Endothelial cell of umbilical vein (primary cell): ENCODE measurements around the gene HBS1L. TPM values are rescaled to one million over a fixed set of nuclear protein-coding genes. Genes with fewer than 3 reads are reported as not detected.

Experiments
- BruUV-seq: library from RNA; stranded (reverse); fragments of 400-500 nt; replicated peaks from 2 replicates; lab custom pipeline; 2021; lab: Mats Ljungman, UMichigan
- CTCF ChIA-PET: fragments of 300-600, 350-600 bp; sonication (Branson Sonifier 250); formaldehyde crosslinking; loops from one replicate; lab custom pipeline; 2021; ENCODE audit warnings: antibody characterized with exemption, inconsistent platforms; lab: Charles Lee
- POLR2A ChIA-PET: fragments of 300-600, 350-600 bp; sonication (Branson Sonifier 250); formaldehyde crosslinking; loops from one replicate; lab custom pipeline; 2021; ENCODE audit warnings: antibody characterized with exemption, inconsistent platforms; lab: Charles Lee
- DNase-seq: peaks from one replicate; pipeline ENCODE4 v3.0.0-alpha.2; 2011; ENCODE audit warnings: low read depth, low spot score
- FAIRE-seq: peaks from 2 replicates; lab custom pipeline; 2011; peaks lifted over from hg19 to GRCh38; lab: Jason Lieb, UNC
- H2AFZ ChIP-seq: 2 replicates; pipeline ENCODE4 v1.6.0; 2012; ENCODE audit warnings: low read depth, low read length, control low read depth, inconsistent platforms
- H3K27ac ChIP-seq: 2 replicates; pipeline ENCODE4 v1.5.1; 2011; ENCODE audit warnings: low read depth, mild to moderate bottlenecking, control low read depth, low read length, moderate library complexity; ENCODE audit not compliant: insufficient read depth
- H3K27me3 ChIP-seq, 2 experiments: 2 replicates each; pipeline versions ENCODE4 v1.6.0 to v1.6.1; 2011; ENCODE audit warnings: low read length in 2 of 2, mixed read lengths in 1 of 2; ENCODE audit not compliant: control insufficient read depth in 2 of 2, insufficient read depth in 2 of 2
- H3K36me3 ChIP-seq, 2 experiments: 2 replicates in 1 of 2; 3 replicates in 1 of 2; pipeline ENCODE4 v1.5.1; 2011; ENCODE audit warnings: low read length in 2 of 2, mild to moderate bottlenecking in 1 of 2, moderate library complexity in 1 of 2; ENCODE audit not compliant: control insufficient read depth in 2 of 2, insufficient read depth in 2 of 2; ENCODE audit errors: extremely low read depth in 1 of 2
- H3K4me1 ChIP-seq: 3 replicates; pipeline ENCODE4 v1.5.1; 2011; ENCODE audit warnings: mild to moderate bottlenecking, low read length; ENCODE audit not compliant: control insufficient read depth, insufficient read depth; ENCODE audit errors: extremely low read depth
- H3K4me2 ChIP-seq: 2 replicates; pipeline ENCODE4 v1.6.1; 2011; ENCODE audit warnings: low read length, control low read depth, mixed read lengths; ENCODE audit not compliant: insufficient read depth
- H3K4me3 ChIP-seq, 3 experiments: fragments of 200-600 bp in 1 of 3; sonication (generic), shearing (Covaris generic) in 1 of 3; replicated peaks in 1 of 3; 2 replicates each; pipeline ENCODE4 v1.5.1; 2011 to 2016; ENCODE audit warnings: control low read depth in 3 of 3, low read length in 3 of 3, mild to moderate bottlenecking in 2 of 3, inconsistent platforms in 1 of 3, low read depth in 1 of 3, moderate library complexity in 1 of 3; ENCODE audit not compliant: insufficient read depth in 1 of 3
- H3K79me2 ChIP-seq: 2 replicates; pipeline ENCODE4 v1.6.0; 2012; ENCODE audit warnings: low read length, inconsistent platforms; ENCODE audit not compliant: control insufficient read depth, insufficient read depth
- H3K9ac ChIP-seq: replicated peaks from 2 replicates; pipeline ENCODE3; 2011; ENCODE audit warnings: low read length, control low read depth; ENCODE audit not compliant: insufficient read depth; ENCODE audit errors: extremely low read depth
- H3K9me1 ChIP-seq: replicated peaks from 3 replicates; pipeline ENCODE4 v1.6.0; 2011; ENCODE audit warnings: mild to moderate bottlenecking, low read length; ENCODE audit not compliant: control insufficient read depth, insufficient read depth; ENCODE audit errors: extremely low read depth
- H3K9me3 ChIP-seq: replicated peaks from 2 replicates; pipeline ENCODE4 v1.5.1; 2012; ENCODE audit warnings: low read length, inconsistent platforms; ENCODE audit not compliant: control insufficient read depth, insufficient read depth
- H4K20me1 ChIP-seq: replicated peaks from 2 replicates; pipeline ENCODE3; 2011; ENCODE audit warnings: mild to moderate bottlenecking, low read length; ENCODE audit not compliant: control insufficient read depth, insufficient read depth; ENCODE audit errors: extremely low read depth
- CTCF ChIP-seq, 2 donors: IDR thresholded peaks; 1 replicate in 1 of 2; 2 replicates in 1 of 2; pipeline ENCODE4 v1.5.1; 2011; ENCODE audit warnings: low read length in 2 of 2, mild to moderate bottlenecking in 2 of 2, moderate library complexity in 2 of 2, control low read depth in 1 of 2, inconsistent platforms in 1 of 2, low read depth in 1 of 2; ENCODE audit not compliant: insufficient read depth in 1 of 2; ENCODE audit errors: extremely low read depth in 1 of 2
- JUN ChIP-seq: IDR thresholded peaks from 2 replicates; pipeline ENCODE4 v1.6.1; 2011; ENCODE audit warnings: borderline replicate concordance, low read depth; ENCODE audit not compliant: insufficient read length, insufficient read depth
- dilution Hi-C: fragments of 300-500 bp; cut with MboI; formaldehyde crosslinking; loops from one replicate; pipeline ENCODE4 v1.15.0; 2019; ENCODE audit warnings: low sequenced_read_pairs; ENCODE audit not compliant: extremely low pct_ligation_motif_present
- intact Hi-C: fragments of 100-400 bp; cut with micrococcal nuclease; formaldehyde crosslinking; loops from one replicate; pipeline ENCODE4 v1.10.0; 2022
- microRNA-seq: library from miRNA; unstranded; fragments of <30 nt; microRNA quantifications from one replicate; pipeline ENCODE4 v1.2.0, GENCODE V29; 2021; ENCODE audit warnings: borderline number of aligned reads, borderline replicate concordance
- polyA plus RNA-seq, 4 experiments: library from polyadenylated mRNA; depleted of rRNA in 3 of 4; stranded (reverse) in 3 of 4; unstranded in 1 of 4; fragments of >200 nt; gene quantifications; 2 replicates each; pipeline versions ENCODE4 v1.2.1 to v1.2.3, GENCODE V29; 2011 to 2012; ENCODE audit warnings: missing spikeins in 1 of 4
- total RNA-seq: library from RNA; stranded (reverse); gene quantifications from 2 replicates; pipeline ENCODE4 v1.2.3, GENCODE V29; 2021

HBS1L gene
- total and polyA plus RNA-seq, 2 donors (not counting 3 experiments of a cell fraction or from before 2014, with no cell fraction given), result 23.7 to 74.6 TPM

DNA sequence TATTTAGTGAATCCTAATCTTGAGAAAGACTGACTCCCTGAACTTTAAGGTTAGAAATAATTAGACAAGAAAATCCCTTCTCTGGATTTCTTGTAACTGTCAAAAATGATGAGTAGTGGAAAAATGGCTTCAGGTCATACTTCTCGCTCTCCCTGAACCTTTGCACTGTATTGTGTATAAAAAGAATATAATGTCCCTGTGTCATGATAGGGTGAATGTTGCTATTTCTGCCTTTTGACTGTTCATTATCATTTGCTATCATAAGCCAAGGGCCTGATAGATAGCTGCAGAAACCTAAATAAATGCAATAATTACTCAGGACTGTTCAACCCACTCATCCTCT is 144.1 kb downstream of the HBS1L start:
- no TSS peak for BruUV-seq
- H3K4me1 ChIP-seq, result no peaks in the 10 kb centered on the region
- no peak overlapping the region for H2AFZ ChIP-seq
- intact Hi-C loops (no loop called here), dilution Hi-C loops (no loop called here)
- no peak overlapping the region for H3K4me3 ChIP-seq
- no peak for TF ChIP-seq CTCF (IDR thresholded peaks at IDR 0.05; ENCODE audit: extremely low read depth in 1 of 2, insufficient read depth in 1 of 2, low read depth in 1 of 2, low read length in 2 of 2)
- TF ChIP-seq JUN, result no peak
- no peaks in the 10 kb centered on the region for H3K36me3 ChIP-seq
- H3K9me3 ChIP-seq, result no peaks in the 10 kb centered on the region
- POLR2A ChIA-PET, result no interaction called here
- FAIRE-seq, result no peak
- H4K20me1 ChIP-seq, result no peaks in the 10 kb centered on the region
- no peaks in the 10 kb centered on the region for H3K79me2 ChIP-seq
- CTCF ChIA-PET, result interaction anchor here (1.0 to 2.9 kb wide), 4 partner anchors 9 to 787 kb away, joined by 3 to 20 read pairs (median 8); no protein-coding TSS in a partner anchor
- peaks cover 0 to 2% of the 10 kb centered on the region in 2 experiments for H3K27me3 ChIP-seq
- H3K9ac ChIP-seq, result no peak overlapping the region
- no peak overlapping the region for H3K27ac ChIP-seq
- no peak overlapping the region for H3K4me2 ChIP-seq
- DNase-seq, result no peak
- H3K9me1 ChIP-seq, result no peaks in the 10 kb centered on the region

Small RNA genes lying within 50 kb of the gene (microRNA-seq; reads per million reads assigned to microRNA genes)
- 2.3 reads per million for gene MIR3662

Other genes starting within 250 kb of the HBS1L start
- gene ALDH8A1, start 104.7 kb downstream of the HBS1L start, total RNA-seq, result 0.58 and 0.95 TPM in 2 replicates
- 0.08 and 0.41 TPM in 2 replicates for gene ALDH8A1, start 104.7 kb downstream of the HBS1L start, polyA plus RNA-seq
- gene MYB, start 126.5 kb upstream of the HBS1L start, total RNA-seq, result 0.53 and 0.58 TPM in 2 replicates
- gene MYB, start 126.5 kb upstream of the HBS1L start, polyA plus RNA-seq, result 0.10 and 0.14 TPM in 2 replicates